ENCODE measurements around the gene MYH7B.

Gene MYH7B

GRCh38 chr20:34945315-34946077 lies 10.2 kb upstream of the MYH7B start:
- no peak for DNase-seq

GRCh38 chr20:34946661-34947060 lies 9.0 kb upstream of the MYH7B start:
- no peak for DNase-seq

GRCh38 chr20:34947336-34947735 lies 8.3 kb upstream of the MYH7B start:
- no peak for DNase-seq

- DNase-seq = no peak
These were observed 7.6 kb upstream of the MYH7B start for GRCh38 chr20:34948030-34948429.

- DNase-seq = no peak
These were observed 6.5 kb upstream of the MYH7B start for GRCh38 chr20:34949120-34949519.

- DNase-seq = no peak
These were observed 4.4 kb upstream of the MYH7B start for GRCh38 chr20:34951252-34951651.

- DNase-seq = no peak
These were observed 4.0 kb upstream of the MYH7B start for GRCh38 chr20:34951652-34952051.

- no peak for DNase-seq
These were observed 3.0 kb upstream of the MYH7B start for GRCh38 chr20:34952671-34953070.

- no peak for DNase-seq
These were observed 1.7 kb upstream of the MYH7B start for GRCh38 chr20:34953960-34954359.

GRCh38 chr20:34954904-34955230 lies 801 bp upstream of the MYH7B start:
- DNase-seq = peak; percentile 61 to 63

- DNase-seq = no peak
These were observed 382 bp downstream of the MYH7B start for GRCh38 chr20:34956041-34956458.

GRCh38 chr20:34956751-34957472 lies 1.2 kb downstream of the MYH7B start:
- no peak for DNase-seq

GRCh38 chr20:34964486-34964885 lies 8.8 kb downstream of the MYH7B start:
- no peak for DNase-seq

GRCh38 chr20:34965051-34965450 lies 9.4 kb downstream of the MYH7B start:
- no peak for DNase-seq

- no peak for DNase-seq
These were observed 11.8 kb downstream of the MYH7B start for GRCh38 chr20:34967421-34967820.

- no peak for DNase-seq
These were observed 12.5 kb downstream of the MYH7B start for GRCh38 chr20:34968042-34968775.

GRCh38 chr20:34970193-34970840 lies 14.6 kb downstream of the MYH7B start:
- DNase-seq = no peak

- no peak for DNase-seq
These were observed 15.3 kb downstream of the MYH7B start for GRCh38 chr20:34970846-34971560.

- no peak for DNase-seq
These were observed 16.0 kb downstream of the MYH7B start for GRCh38 chr20:34971561-34972235.

- no peak for DNase-seq
These were observed 18.6 kb downstream of the MYH7B start for GRCh38 chr20:34974246-34974645.

- no peak for DNase-seq
These were observed 20.6 kb downstream of the MYH7B start for GRCh38 chr20:34976286-34976685.

Data from SHP77 (cell line).